Raji (cell line): ENCODE measurements around the gene TELO2.

Experiments used
- POLR2A ChIP-seq: IDR thresholded peaks from 2 replicates; pipeline ENCODE4 v1.6.1; 2011; ENCODE audit warnings: low read depth, low read length, control low read depth; ENCODE audit not compliant: insufficient read depth

The TELO2 gene

DNA sequence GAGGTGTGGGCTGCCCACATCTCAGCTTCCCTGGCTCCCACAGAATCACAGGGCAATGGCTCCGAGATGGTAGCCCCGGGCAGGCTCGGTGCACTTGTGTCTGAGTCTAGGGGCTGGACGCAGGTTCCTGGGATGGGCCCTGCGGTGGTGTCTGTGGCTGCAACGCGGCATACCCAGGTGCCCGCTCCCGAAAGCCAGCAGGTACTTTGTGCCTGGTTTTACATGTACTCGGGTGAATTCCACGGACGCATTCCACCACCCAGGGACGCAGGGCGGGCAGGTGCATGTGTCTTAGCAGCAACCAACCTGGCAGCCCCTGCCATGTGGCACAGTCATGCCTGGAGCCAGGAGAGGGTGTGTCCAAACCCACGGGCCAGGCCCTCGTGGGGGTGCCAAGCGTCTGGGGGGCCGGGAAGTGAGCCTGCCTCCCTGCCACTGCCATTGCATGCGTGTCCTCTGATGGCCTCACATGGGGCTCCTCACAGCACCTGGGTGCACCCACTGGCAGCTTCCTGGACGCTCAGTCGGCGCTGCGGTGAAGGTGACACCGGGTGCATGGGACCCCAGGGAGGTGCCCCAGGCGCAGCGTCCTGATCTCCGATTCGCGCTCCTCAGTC lies 35.9 kb downstream of the TELO2 start:
- TF ChIP-seq POLR2A, result no peak

DNA sequence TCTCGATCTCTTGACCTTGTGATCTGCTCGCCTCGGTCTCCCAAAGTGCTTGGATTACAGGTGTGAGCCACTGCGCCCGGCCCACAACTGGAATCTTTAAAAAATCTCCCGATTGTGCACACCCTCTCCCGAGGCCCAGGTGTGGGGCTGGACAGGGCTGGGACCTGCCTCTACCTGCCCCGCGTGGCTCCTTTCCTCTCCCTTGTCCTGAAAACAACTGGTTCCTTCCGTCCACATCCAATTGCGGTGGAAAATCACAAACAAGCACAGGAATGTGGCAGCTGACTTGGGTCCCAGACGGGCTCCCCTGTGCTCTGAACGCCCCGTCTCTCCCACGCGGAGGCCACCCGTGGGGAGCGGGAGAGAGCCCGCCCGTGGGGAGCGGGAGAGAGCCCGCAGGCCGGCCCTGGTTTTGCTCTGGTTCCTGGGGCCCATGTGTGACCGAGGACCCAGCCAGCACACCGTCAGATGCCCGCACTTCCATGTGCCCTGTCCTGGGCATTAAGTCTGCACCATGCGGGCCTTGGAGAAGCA lies 37.3 kb downstream of the TELO2 start:
- TF ChIP-seq POLR2A, result no peak

DNA sequence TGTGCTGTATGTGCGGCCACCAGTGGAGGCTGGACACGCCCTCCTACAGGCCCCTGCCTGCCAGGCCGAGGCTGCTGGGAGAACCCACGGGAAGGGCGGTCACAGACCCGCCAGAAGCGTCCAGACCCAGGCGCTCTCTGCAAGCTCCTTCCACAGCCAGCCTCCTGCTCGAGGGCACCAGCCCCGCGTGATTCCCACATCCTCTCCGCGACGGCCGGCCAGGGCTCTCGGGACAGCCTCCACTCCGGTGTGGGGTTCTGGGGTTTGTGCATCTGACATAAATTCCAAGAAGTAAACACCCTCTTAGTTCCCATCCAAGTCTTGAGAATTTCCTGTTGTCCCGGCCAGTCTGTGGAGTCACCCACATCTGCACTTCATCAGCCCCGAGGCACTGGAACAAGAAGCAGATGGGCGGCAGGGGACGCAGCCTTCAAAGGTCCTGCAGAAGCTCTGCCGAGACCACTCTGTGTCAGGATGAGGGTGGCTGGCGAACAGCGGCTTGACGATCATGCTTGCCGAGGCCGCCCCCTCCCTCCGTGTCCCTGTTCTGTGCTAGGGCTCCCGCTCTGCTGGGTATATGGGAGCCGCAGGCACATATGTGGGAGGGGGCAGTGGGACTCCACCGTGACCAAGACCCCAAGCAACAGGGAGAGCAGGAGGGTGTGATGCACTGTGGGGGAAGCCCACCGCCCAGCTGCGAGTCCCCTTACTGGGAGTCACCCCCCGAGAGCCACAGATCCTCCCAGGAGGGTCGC lies 37.9 kb downstream of the TELO2 start:
- no peak for TF ChIP-seq POLR2A

DNA sequence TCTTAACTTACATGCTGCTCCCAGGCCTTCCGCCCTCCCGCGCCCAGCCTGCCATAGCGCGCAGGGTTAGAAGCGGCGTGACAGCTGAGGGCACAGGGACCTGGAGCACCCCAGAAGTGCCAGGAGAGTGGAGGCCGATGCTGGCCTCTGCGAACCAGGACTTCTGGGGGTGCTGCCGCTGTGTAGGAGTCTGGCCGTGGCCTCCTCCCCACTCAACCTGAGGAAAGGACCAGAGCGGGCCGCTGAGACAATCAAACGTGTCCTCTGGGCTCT lies 38.4 kb downstream of the TELO2 start:
- TF ChIP-seq POLR2A, result no peak

DNA sequence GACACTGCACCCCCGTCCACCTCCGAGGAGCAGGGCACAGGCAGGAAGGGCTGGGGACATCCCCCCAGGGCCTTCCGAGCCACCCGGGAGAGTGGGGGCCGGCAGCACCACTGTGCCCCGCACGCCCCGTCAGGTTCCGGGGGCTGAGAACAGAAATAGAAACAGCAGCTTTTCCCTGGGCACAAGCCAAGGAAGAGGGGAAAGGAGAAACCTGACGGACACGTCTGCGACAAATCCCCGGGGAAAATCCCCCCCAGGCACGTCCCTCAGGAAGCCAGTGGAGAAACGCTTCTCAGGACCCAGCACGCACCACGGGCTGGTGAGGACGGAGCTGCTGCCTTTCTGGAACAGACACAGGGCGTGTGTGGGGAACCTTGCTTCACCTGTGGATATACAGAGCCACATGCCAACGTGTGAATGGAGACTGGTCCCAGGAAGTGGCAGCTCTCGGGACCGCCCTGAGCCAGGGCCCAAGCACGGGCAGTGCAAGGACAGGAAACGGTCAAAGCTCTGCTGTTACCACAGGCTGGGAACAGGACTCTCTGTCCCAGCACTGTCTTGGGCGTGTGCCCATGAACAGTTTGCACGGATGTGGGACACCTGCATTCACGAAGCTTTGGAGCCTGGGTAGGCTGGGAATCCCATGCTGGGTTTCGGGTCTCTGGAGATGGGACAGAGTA lies 39.1 kb downstream of the TELO2 start:
- no peak for TF ChIP-seq POLR2A

DNA sequence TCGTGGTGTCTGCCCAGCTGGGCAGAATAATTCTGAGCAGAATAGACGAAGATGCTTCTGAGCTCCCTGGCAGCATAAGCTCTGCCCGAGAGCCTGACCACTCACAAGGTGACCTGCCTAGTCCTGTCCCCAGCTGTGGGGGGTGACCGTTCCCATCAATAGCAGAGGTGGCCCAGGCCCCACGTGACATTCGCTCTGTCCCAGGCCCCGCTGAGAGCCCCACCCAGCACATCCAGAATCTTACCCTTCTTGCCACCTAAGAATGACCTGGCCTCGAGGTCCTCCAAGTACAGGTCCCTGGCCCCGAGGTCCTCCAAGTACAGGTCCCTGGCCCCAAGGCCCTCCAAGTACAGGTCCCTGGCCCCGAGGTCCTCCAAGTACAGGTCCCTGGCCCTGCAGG lies 39.6 kb downstream of the TELO2 start:
- TF ChIP-seq POLR2A, result no peak

DNA sequence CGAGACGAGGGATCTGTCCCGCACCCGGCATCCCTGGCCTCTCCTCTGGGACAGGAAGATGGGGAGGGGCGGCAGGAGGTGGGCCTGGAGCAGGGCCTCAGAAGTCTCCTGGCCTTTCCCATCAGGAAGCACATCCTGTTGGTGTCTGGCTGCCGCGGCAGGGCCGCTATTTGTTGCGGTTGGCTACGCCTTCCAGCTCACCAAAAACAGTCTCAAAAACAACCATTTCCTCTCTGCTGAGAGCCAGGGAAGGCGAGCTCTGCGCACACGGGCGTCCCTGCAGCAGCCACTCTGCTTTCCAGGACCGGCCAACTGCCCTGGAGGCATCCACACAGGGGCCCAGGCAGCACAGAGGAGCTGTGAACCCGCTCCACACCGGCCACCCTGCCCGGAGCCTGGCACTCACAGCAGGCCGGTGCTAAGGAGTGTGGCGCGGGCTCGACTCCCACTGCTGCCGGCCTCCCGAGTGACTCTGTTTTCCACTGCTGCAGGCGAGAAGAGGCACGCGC lies 40.3 kb downstream of the TELO2 start, which contains the start of gene TMEM204:
TSS of gene TMEM204 (plus strand) at position 224 of the 509 bp plus-strand sequence. CDS start 610 bp downstream, outside the sequence.
- no peak for TF ChIP-seq POLR2A

DNA sequence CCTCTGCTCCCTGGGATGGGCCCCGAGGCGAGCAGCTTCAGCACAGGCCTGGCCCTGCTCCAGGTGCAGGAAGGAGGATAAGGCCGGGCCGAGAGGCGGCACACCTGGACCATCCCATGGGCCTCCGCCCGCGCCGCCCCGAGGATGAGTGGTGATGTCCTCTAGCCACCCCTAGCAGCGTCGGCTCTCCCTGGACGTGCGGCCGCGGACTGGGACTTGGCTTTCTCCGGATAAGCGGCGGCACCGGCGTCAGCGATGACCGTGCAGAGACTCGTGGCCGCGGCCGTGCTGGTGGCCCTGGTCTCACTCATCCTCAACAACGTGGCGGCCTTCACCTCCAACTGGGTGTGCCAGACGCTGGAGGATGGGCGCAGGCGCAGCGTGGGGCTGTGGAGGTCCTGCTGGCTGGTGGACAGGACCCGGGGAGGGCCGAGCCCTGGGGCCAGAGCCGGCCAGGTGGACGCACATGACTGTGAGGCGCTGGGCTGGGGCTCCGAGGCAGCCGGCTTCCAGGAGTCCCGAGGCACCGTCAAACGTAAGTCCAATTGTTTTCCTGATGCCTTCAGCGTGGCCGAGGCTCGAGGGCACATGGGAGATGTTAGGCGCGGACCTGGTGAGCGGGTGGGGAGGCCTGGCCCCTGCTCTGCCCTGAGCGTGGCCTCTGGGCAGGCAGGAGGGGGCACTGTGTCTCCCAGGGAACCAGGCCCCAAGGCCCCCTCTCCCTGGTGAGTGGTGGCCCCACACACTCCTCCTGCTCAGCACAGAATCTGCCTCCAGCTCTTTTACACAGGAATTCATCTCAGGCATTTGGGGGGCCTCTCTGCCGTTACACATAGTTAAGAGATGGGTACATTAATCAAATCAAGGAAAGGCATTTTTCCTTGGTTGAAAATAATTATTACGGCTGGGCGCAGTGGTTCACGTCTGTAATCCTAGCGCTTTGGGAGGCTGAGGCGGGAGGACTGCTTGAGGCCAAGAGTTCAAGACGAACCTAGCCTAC lies 41.2 kb downstream of the TELO2 start:
- TF ChIP-seq POLR2A, result no peak

DNA sequence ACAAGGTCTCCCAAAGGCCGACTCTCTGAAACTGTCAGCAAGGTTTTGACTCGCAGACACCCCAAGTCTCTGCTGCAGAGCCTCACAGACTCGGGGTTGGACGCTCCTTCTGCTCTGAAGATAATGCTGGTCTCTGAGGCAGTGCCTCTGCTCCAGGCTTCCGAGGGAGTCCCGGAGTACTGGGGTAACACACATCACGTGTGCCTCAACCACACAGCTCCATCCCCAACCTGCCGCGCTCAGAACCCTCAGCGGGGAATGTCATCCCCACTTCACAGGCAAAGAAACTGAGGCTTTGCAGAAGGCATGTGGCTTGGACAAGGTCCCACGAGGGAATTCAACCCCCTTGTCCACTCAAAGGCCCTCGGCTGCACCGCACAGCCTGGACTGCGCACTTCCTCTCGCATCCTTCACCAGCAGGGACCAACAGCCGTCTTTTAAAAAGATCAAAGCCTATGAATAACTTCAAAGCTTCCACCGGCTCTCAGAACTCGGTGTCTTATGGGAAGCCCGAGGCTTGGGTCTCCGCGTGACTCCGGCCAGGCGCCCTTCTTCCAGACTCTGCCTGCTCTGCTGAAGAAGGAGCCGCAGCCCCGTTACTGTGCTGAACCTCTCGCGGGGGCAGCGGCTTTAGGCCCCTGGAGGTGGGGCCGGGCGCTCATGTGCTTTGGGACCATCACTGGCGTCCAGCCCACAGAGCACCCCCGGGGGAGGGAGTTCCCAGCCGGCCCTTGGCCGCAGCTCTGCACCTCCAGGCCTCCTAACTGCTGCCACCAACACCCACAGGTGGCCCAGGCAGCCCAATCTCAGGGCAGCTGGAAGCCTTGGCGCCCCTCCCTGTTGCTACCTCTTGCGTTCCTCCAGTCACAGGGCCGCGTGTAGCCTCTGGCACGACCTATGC lies 42.5 kb downstream of the TELO2 start:
- no peak for TF ChIP-seq POLR2A

DNA sequence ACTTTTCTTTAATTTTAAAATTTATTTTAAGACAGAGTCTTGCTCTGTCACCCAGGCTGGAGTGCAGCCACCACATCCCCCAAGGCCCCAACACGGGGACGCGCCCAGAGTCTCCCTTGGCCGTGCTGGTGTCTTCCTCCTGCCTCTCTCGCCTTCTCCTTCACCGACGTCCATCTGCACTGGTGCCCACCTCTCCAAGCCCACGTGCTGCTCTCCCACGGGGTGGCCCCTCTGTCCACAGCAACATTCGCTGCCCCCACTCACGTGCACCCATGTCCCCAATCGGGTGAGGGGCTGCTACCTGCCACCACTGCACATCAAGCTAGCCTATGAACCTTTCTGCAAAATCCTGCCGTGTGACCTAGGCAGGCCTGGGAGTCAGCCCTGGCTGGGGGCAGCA lies 43.4 kb downstream of the TELO2 start:
- no peak for TF ChIP-seq POLR2A

DNA sequence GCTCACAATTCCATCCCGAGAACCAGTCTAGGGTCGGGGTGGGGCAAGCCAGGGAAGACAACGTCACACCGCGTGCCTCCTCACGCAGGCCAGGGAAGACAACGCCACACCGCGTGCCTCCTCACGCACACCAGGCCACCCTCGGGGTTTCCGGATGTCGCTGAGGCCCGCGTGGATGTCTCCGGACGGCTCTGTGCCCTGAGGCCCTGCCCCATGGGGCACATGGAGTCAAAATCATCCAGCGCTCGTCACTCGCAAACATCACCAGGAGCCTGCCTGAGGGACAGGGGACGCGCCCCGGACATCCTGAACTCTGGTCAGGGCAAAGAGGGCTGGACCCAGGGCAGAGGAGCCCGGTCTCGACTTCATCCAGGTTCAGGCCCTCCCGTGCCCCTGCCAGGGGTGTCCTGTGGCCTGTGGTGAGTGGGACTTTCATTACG lies 44.0 kb downstream of the TELO2 start:
- TF ChIP-seq POLR2A, result no peak

DNA sequence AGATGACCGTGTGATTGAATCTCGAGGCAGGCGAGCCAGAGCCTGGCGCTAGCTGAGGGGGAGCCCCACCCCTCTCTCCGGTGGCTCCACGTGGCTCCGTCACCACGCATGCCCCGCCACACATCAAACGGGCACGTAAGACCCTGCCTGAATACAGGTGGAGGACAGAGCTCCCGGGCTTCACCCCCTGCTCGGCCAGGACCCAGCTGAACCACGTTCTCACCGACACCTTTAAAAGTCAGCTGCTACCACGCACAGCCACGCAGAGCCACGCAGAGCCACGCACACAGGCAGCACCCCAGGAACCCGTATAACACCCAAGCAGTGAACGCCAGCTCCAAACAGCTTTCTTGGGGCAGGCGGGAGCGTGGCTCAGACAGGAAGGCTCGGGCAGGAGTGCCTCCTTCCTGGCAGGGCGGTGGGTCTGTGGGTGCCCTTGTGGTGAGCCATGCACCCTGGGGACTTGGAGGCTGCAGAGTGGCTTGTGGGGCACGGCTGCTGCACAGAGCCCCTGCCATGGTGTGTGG lies 44.7 kb downstream of the TELO2 start:
- no peak for TF ChIP-seq POLR2A

DNA sequence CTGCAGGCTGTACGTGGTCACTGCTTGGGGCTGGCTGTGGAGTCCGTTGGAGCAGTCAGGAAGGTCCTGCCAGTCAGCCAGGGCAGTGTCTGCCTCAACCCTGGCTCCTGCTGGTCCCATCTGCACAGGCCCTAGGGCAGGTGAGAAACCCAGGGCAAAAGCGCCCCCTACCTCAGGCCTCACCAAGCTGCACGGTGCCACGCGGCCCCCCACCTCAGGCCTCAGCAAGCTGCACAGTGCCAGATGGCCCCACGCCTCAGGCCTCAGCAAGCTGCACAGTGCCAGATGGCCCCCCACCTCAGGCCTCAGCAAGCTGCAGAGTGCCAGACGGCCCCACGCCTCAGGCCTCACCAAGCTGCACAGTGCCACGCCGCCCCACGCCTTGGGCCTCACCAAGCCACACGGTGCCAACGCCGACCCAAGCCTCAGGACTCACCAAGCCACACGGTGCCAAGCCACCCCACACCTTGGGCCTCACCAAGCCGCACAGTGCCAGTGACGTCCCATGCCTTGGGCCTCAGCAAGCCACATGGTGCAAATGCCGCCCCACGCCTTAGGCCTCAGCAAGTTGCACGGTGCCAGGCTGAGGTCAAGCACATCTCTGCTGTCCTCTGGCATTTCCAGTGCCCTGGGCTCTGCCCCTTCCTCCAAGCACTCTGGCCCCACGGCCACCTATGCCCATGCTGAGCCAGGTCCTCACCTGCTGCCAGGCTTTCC lies 45.8 kb downstream of the TELO2 start:
- TF ChIP-seq POLR2A, result no peak
